Upper lobe of left lung (tissue), 6 donors: ENCODE data around the gene MAN1C1. TPM values are rescaled to one million over a fixed set of nuclear protein-coding genes. Genes with fewer than 3 reads are reported as not detected.

ENCODE experiments used
- ATAC-seq, 2 donors: fragments of 200-7000 bp; cut with Tn5 transposase; one replicate each; pipeline ENCODE4 v1.9.1; 2022; ENCODE audit warnings: mild to moderate bottlenecking in 2 of 2, moderate library complexity in 2 of 2; ENCODE audit not compliant: low FRiP score in 2 of 2
- DNase-seq, 2 donors: peaks; one replicate each; pipeline ENCODE4 v3.0.0-alpha.2; 2019 to 2020
- H3K27ac ChIP-seq, 4 donors: fragments of 200-600 bp; sonication (generic); one replicate each; pipeline ENCODE4 v1.5.1; 2016 to 2019
- H3K27me3 ChIP-seq, 4 donors: fragments of 200-600 bp; sonication (generic); one replicate each; pipeline ENCODE4 v1.5.1; 2017 to 2019
- H3K36me3 ChIP-seq, 4 donors: fragments of 200-600 bp; sonication (generic); one replicate each; pipeline ENCODE4 v1.5.1; 2016 to 2019
- H3K4me1 ChIP-seq, 4 donors: fragments of 200-600 bp; sonication (generic); one replicate each; pipeline ENCODE4 v1.5.1; 2018 to 2019
- H3K4me3 ChIP-seq, 4 donors: fragments of 200-600 bp; sonication (generic); one replicate each; pipeline ENCODE4 v1.5.1; 2017 to 2019; ENCODE audit warnings: mild to moderate bottlenecking in 2 of 4, moderate library complexity in 1 of 4
- H3K9me3 ChIP-seq, 4 donors: fragments of 200-600 bp; sonication (generic); one replicate each; pipeline ENCODE4 v1.5.1; 2018 to 2019
- EP300 ChIP-seq, 4 donors: sonication (generic); formaldehyde crosslinking; IDR thresholded peaks; one replicate each; pipeline ENCODE4 v1.5.1; 2017; ENCODE audit warnings: antibody characterized with exemption in 4 of 4, control low read depth in 2 of 4
- POLR2A ChIP-seq, 4 donors: fragments of 450-650 bp; IDR thresholded peaks; one replicate each; pipeline ENCODE4 v1.5.1; 2016 to 2017; ENCODE audit warnings: antibody characterized with exemption in 4 of 4, mild to moderate bottlenecking in 2 of 4
- POLR2AphosphoS5 ChIP-seq, 2 donors: sonication (generic); formaldehyde crosslinking; IDR thresholded peaks; one replicate each; pipeline ENCODE4 v1.5.1; 2017; ENCODE audit warnings: antibody characterized with exemption in 2 of 2
- WGBS, 2 donors: methylation state at CpG; one replicate each; pipeline ENCODE4 v1.1.5; 2017 to 2018; 5-methylcytosine and 5-hydroxymethylcytosine counted together
- total RNA-seq, 6 donors: library from RNA; depleted of rRNA in 4 of 6; stranded (reverse); fragments of >200 nt in 4 of 6; gene quantifications; one replicate each; pipeline versions ENCODE4 v1.1.0 to v1.2.1, GENCODE V29; 2016 to 2021
- TF ChIP-seq, protein P1 (sequence below), 6 experiments: fragments of 450-650 bp in 4 of 6; fragments of 200-600 bp in 2 of 6; sonication (generic) in 2 of 6; IDR thresholded peaks; one replicate each; pipeline ENCODE4 v1.5.1; 2016 to 2019; ENCODE audit warnings: antibody characterized with exemption in 6 of 6
- donor health status: DM: no; HTN: no; CAD: no; lungs with moderate emphysema.
- donor health status: DM: no; HTN: yes; CAD: no; lungs with severe emphysema.

The MAN1C1 gene
- total RNA-seq, 6 donors from 2014 or later = 5.3 to 32.5 (median 16.2) TPM

DNA sequence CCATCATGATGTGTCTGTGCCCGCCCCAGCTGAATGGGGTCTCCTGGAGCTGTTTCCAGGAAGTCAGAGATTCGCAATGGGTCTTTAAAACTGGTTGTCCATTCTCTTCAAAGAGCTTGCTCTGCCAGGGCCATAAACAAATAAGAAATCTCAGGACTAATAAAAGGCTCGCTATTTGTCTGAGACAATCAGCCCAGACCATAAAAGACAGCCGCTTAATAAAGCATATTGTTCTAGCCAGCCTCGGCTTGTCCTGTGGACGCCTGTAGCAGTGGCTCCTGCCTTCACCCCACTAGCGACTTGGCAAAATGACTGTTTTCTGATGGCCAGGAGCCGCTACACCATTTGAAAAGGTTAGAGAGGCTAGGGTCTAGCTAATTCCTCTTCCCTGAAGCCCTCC lies 162.8 kb downstream of the MAN1C1 start:
- Histone ChIP-seq H3K36me3 (peaks cover 0 to 26% (median 0%) of the 10 kb centered on the region in 4 donors), H3K4me3 (no peak overlapping the region), H3K9me3 (no peaks in the 10 kb centered on the region), H3K27ac (no peak overlapping the region), H3K27me3 (no peaks in the 10 kb centered on the region), H3K4me1 (peaks cover 0 to 7% (median under 1%) of the 10 kb centered on the region in 4 donors)
- 92 to 96% methylated on average over 8 of the region's 8 CpGs for WGBS, 2 donors
- DNase-seq (no peak), ATAC-seq (no peak)
- TF ChIP-seq EP300 (IDR thresholded peaks at IDR 0.05) (no peak), POLR2A (IDR thresholded peaks at IDR 0.05) (no peak), POLR2AphosphoS5 (IDR thresholded peaks at IDR 0.05) (no peak)
- TF ChIP-seq, protein P1, sequence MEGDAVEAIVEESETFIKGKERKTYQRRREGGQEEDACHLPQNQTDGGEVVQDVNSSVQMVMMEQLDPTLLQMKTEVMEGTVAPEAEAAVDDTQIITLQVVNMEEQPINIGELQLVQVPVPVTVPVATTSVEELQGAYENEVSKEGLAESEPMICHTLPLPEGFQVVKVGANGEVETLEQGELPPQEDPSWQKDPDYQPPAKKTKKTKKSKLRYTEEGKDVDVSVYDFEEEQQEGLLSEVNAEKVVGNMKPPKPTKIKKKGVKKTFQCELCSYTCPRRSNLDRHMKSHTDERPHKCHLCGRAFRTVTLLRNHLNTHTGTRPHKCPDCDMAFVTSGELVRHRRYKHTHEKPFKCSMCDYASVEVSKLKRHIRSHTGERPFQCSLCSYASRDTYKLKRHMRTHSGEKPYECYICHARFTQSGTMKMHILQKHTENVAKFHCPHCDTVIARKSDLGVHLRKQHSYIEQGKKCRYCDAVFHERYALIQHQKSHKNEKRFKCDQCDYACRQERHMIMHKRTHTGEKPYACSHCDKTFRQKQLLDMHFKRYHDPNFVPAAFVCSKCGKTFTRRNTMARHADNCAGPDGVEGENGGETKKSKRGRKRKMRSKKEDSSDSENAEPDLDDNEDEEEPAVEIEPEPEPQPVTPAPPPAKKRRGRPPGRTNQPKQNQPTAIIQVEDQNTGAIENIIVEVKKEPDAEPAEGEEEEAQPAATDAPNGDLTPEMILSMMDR (IDR thresholded peaks at IDR 0.05) = no peak

- Histone ChIP-seq H3K4me3 (no peak overlapping the region), H3K27ac (no peak overlapping the region), H3K9me3 (no peaks in the 10 kb centered on the region), H3K4me1 (peaks cover 0 to 4% (median 0%) of the 10 kb centered on the region in 4 donors), H3K27me3 (no peaks in the 10 kb centered on the region), H3K36me3 (peaks cover 0 to 28% (median 0%) of the 10 kb centered on the region in 4 donors)
- ATAC-seq (no peak), DNase-seq (no peak)
- TF ChIP-seq EP300 (IDR thresholded peaks at IDR 0.05) = no peak
- TF ChIP-seq, protein P1 (IDR thresholded peaks at IDR 0.05) = no peak
- TF ChIP-seq POLR2AphosphoS5 (IDR thresholded peaks at IDR 0.05) = no peak
- no peak for TF ChIP-seq POLR2A (IDR thresholded peaks at IDR 0.05)
- 95 to 100% methylated on average over 4 of the region's 4 CpGs for WGBS, 2 donors
Observed at GRCh38 chr1:25779894-25780293, 163.3 kb downstream of the MAN1C1 start.

- TF ChIP-seq, protein P1 (IDR thresholded peaks at IDR 0.05) = no peak
- no peak for TF ChIP-seq POLR2A (IDR thresholded peaks at IDR 0.05)
- no peak for TF ChIP-seq EP300 (IDR thresholded peaks at IDR 0.05)
- TF ChIP-seq POLR2AphosphoS5 (IDR thresholded peaks at IDR 0.05) = no peak
- Histone ChIP-seq H3K27ac (no peak overlapping the region), H3K9me3 (no peaks in the 10 kb centered on the region), H3K36me3 (peaks cover 0 to 28% (median 0%) of the 10 kb centered on the region in 4 donors), H3K27me3 (no peaks in the 10 kb centered on the region), H3K4me1 (peaks cover 0 to 4% (median 0%) of the 10 kb centered on the region in 4 donors), H3K4me3 (no peak overlapping the region)
- ATAC-seq (no peak), DNase-seq (no peak)
- 87 to 88% methylated on average over 12 to 14 of the region's 14 CpGs for WGBS, 2 donors
Observed at GRCh38 chr1:25780318-25781129, 163.9 kb downstream of the MAN1C1 start.

DNA sequence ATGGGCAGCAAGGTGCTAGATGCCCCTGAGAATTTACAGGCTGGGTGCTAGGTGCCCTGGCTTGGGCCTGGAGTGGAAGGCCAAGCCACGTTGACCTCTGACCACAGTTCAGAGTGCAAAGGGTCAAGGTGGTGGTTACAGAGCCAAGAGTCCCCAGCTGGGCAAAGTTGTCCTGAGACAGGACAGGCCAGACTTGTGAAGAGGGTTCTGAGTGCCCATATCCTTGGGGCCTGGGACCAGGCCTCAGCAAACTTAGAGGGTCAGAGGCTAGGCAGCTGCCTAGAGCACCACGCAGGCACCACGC lies 164.5 kb downstream of the MAN1C1 start:
- 93 to 100% methylated on average over 1 to 3 of the region's 3 CpGs for WGBS, 2 donors
- DNase-seq (no peak), ATAC-seq (no peak)
- Histone ChIP-seq H3K36me3 (peaks cover 0 to 28% (median 0%) of the 10 kb centered on the region in 4 donors), H3K4me3 (no peak overlapping the region), H3K27me3 (no peaks in the 10 kb centered on the region), H3K9me3 (no peaks in the 10 kb centered on the region), H3K27ac (no peak overlapping the region), H3K4me1 (peaks cover 0 to 4% (median 0%) of the 10 kb centered on the region in 4 donors)
- TF ChIP-seq, protein P1 (IDR thresholded peaks at IDR 0.05) = no peak
- no peak for TF ChIP-seq EP300 (IDR thresholded peaks at IDR 0.05)
